AG08396 (cell line): ENCODE data around the gene PHF21A.

Experiments used
- DNase-seq: peaks from one replicate; pipeline ENCODE4 v3.0.0; 2012; ENCODE audit warnings: low spot score, mixed read lengths

Gene PHF21A

GRCh38 chr11:45933846-45934579 lies 187.2 kb downstream of the PHF21A start:
- DNase-seq = no peak

DNA sequence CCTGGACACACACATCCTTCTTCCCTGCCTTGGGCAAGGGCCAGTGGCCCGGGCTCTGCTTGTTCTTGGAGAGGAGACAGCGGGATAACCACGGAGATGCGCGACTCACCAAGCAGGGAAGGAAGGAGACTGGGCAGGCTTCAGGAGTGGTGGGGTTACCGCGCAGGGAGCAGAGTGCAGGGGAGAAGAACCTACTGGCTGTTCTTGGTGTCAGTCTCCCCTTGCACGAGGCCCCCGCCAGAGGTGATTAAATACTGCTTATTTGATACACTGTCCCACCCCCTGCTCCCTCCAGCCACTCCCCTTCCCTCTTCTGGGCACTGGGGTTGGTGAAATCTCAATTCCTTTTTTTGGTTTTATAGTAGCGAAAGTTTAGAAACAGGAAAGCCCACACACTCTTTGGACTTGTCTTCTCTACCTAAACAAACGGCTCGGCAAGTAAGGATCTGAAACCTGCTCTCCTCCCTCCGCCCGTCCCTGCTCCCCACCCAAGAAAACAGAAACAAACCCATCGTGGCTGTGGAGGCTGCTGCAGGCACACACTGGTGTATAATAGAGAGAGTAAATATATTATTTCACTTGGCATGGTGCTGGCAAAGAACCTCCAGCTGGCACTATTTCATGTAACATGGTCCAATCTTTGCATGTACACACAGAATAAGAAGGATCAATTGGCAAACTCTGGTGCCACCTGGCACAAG lies 188.0 kb downstream of the PHF21A start:
- DNase-seq = no peak

DNA sequence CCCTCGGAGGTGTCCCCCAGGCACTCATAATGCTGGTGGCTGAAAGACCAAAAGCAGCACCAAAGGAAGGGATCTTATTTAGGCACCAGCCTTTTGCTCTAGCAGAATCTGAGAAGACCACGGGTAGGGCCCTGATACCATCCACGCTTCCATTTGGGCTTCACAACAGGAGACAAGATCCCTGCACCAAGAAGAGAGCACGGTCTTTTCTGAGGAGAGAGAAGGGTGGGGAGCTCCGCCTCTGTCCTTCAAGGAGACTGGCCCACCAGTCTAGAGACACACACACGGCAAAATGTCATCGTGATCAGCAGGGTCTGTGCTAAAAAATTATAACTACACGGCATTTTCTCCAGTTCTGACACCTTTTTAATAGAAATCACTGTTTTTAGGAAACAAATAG lies 189.0 kb downstream of the PHF21A start:
- no peak for DNase-seq

- DNase-seq = no peak
Observed at GRCh38 chr11:45931739-45932138, 189.5 kb downstream of the PHF21A start.

DNA sequence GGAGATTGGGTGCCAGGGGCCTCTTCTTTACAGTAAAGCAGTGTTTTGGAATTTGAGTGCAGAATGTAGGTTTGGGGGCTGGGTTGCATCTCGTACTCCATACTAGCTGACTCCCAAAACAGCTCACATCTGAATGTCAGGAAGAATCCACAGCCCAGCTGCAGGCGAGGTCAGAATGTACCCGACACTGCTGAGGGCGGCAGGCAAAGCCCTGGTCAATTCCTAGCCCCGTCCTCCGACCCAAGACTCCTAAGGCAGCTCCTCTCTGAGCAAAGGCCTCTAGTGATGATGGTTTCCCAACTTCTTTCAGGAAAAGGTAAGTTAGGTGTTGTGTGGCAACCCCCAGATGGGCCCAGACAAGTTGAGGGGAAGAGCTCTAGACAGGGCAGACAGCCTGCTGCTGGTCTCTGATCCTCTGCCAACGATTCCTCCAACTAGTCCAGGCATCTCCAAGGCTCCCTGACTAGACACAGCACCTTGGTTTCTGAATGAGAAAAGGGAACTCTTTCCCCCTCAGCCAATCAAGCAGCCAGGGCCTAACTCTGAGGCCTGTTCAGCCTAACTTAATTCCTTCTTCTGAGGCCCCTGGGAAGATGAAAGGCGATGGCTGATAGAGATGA lies 190.2 kb downstream of the PHF21A start:
- no peak for DNase-seq

- DNase-seq = no peak
Observed at GRCh38 chr11:45930031-45930794, 191.0 kb downstream of the PHF21A start.

DNA sequence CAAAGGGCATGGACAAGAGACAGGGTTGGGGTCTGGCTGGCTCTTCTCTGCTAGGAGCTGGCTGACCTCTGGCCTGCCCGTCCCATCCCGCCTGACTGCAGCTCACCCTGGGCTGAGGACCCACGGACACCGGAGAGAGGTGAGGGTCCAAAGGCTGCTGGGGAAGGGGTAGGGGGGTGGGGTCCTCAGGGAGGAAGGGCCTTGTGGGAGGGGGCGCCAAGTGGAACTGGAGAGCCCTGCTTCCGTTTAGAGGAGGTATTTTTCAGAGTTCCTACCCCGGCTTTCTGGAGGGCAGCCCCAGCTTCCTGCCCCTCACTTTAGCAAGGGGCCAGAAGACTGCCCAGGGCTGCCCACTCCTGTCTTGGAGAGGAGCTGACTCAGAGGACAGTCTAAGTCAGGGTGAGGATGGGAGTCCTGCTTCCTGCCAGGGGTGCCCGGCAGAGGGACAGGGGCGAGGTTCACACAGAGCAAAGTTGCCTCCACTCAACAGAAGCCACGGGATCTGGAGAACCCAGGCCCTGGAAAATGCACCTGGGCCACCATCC lies 191.7 kb downstream of the PHF21A start:
- no peak for DNase-seq

GRCh38 chr11:45928535-45929215 lies 192.6 kb downstream of the PHF21A start:
- DNase-seq = peak; percentile 7

DNA sequence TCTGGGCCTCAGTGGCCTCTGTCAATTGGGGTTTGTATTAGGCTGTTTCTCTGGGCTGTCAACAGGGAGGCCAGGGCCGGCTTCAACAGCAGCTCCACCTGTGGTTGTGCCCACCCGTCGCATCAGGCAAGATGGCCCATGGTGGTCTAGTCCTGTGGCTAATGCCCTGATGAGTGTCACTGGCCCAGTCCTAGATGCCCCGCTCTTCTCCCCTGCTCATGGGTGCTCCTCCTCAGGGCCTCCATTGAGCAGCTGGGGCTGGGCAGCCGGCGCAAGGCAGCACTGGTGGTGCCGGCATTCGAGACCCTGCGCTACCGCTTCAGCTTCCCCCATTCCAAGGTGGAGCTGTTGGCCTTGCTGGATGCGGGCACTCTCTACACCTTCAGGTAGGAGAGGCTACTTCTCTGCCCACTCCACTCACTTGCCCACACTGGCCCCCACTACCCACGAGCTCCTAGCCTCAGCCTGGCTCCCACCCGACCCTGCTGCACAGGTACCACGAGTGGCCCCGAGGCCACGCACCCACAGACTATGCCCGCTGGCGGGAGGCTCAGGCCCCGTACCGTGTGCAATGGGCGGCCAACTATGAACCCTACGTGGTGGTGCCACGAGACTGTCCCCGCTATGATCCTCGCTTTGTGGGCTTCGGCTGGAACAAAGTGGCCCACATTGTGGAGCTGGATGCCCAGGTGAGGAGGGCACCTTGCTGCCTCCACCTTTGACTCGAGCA lies 193.4 kb downstream of the PHF21A start:
- no peak for DNase-seq

DNA sequence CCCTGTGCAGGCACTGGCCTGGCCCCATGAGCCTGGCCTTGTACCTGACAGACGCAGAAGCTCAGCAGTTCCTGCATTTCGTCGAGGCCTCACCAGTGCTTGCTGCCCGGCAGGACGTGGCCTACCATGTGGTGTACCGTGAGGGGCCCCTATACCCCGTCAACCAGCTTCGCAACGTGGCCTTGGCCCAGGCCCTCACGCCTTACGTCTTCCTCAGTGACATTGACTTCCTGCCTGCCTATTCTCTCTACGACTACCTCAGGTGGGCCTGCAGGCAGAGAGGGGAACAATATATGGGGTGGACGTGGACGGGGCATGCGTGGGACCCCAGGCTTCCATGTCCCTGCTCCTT lies 193.9 kb downstream of the PHF21A start:
- peak; percentile 5 for DNase-seq

DNA sequence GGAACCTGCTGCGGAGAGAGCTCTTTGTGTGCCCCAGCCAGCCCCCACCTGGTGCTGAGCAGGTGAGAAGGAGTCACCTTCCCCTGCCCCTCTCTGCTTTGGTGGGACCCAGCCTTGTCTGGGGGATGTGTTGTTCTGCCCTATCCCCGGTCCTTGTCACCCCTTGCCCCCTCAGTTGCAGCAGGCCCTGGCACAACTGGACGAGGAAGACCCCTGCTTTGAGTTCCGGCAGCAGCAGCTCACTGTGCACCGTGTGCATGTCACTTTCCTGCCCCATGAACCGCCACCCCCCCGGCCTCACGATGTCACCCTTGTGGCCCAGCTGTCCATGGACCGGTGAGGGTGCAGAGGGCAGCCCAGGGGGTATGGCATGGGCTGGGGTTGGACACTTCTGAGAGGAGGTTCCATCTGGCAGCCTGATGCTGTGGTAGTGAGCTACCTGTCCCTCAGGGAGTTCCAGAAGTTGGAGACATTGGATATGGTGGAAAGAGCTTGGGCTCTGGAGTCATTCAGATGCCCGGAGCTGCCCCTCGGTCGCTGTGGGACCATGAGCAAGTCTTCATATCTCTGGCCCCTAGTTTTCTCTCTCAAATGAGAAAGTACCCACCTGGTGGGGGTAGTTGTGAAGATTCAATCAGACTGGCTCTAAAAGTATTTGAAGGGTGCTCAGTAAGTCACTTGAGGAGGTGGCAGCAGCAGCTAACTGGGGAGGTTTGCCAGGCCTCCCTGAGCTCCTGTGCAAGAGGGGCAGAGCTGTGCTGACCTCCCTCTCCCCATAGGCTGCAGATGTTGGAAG lies 194.5 kb downstream of the PHF21A start:
- DNase-seq = peak; percentile 4

DNA sequence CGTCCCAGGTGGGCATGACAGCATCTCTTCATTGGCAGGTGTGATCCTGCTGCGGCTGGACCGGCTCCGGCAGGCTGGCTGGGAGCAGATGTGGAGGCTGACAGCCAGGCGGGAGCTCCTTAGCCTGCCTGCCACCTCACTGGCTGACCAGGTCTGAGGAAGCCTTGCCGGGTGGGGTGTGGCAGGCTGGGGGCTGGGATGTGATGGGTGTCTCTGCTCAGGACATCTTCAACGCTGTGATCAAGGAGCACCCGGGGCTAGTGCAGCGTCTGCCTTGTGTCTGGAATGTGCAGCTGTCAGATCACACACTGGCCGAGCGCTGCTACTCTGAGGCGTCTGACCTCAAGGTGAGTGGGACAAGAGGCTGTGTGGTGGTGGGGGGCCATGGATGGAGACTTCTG lies 195.3 kb downstream of the PHF21A start:
- peak; percentile 14 for DNase-seq

- no peak for DNase-seq
Observed at GRCh38 chr11:45925550-45925949, 195.7 kb downstream of the PHF21A start.

GRCh38 chr11:45924927-45925326 lies 196.3 kb downstream of the PHF21A start:
- peak; percentile 8 for DNase-seq

- no peak for DNase-seq
Observed at GRCh38 chr11:45924036-45924915, 197.0 kb downstream of the PHF21A start.

DNA sequence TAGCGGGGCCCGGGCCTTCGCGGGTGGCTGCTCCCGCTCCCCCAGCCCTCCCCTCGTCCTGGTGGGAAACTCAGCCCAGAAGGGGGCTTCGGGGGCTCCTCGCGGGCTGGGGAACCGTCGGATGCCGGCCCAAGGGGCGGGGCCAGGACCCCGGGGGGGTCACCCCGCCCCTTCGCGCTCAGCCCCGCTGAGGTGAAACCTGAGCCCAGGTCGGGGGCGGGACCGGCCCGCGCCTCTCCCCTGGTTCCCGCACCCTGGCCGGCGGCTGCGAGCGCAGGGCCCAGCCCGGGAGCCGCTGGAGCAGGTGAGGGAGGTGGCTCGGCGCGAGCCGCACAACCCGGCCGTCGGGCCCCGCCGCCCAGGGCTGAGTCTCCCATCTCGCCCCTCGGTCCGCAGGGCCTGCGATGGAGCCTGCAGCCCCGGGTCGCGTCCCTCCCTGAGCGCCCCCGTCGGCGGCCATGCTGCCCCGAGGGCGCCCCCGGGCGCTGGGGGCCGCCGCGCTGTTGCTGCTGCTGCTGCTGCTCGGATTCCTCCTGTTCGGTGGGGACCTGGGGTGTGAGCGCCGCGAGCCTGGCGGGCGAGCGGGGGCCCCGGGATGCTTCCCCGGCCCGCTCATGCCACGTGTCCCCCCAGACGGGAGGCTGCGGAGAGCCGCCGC lies 198.7 kb downstream of the PHF21A start, which contains the start of gene LARGE2:
LARGE2 (plus strand) TSS at position 232 of the 658 bp plus-strand sequence; CDS start at position 459, 227 bp downstream.
- peak; percentile 29 for DNase-seq

GRCh38 chr11:45921561-45922424 lies 199.5 kb downstream of the PHF21A start:
- DNase-seq = peak; percentile 13
